Astrocyte of the cerebellum (primary cell): ENCODE data around the gene IFI6.

Experiments
- DNase-seq: peaks from one replicate; pipeline ENCODE4 v3.0.0-alpha.2; 2011; ENCODE audit warnings: low read depth
- H3K4me3 ChIP-seq: 2 replicates; pipeline ENCODE4 v1.5.1; 2011; ENCODE audit warnings: mild to moderate bottlenecking, low read depth, low read length, moderate library complexity
- in situ Hi-C: cut with HindIII; loops from 2 replicates; pipeline ENCODE4 v1.10.0; 2017; ENCODE audit warnings: low sequenced_read_pairs
- TF ChIP-seq, protein P1 (sequence below): IDR thresholded peaks from 2 replicates; pipeline ENCODE4 v1.5.1; 2012; ENCODE audit warnings: low read length, low read depth, moderate library complexity, mild to moderate bottlenecking; ENCODE audit errors: missing control alignments

Gene IFI6

DNA sequence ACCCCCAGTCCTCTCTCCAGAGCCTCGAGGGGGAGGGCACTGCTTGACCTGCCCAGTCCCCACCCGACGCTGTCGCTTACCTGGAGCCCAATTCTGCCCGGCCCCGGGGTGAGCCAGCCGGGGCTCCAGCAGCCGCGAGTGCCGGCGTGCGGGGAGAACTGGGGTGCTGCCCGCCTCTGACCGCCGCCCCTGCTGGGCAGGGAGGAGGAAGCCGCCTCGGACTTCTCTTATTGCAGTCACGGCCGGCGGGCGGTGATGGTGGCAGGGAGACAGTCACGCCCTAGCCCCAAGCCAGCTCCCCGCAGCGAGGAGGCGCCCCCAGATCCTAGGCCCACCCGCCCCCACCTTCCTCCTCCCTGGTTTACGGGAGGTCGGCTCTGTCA is 37.0 kb downstream of the IFI6 start, which contains the start of gene FGR:
TSS of gene FGR (minus strand) at position 201 of the 383 bp plus-strand sequence. CDS start 11,269 bp downstream, outside the sequence.
- in situ Hi-C loops, result no loop called here
- TF ChIP-seq, protein P1, sequence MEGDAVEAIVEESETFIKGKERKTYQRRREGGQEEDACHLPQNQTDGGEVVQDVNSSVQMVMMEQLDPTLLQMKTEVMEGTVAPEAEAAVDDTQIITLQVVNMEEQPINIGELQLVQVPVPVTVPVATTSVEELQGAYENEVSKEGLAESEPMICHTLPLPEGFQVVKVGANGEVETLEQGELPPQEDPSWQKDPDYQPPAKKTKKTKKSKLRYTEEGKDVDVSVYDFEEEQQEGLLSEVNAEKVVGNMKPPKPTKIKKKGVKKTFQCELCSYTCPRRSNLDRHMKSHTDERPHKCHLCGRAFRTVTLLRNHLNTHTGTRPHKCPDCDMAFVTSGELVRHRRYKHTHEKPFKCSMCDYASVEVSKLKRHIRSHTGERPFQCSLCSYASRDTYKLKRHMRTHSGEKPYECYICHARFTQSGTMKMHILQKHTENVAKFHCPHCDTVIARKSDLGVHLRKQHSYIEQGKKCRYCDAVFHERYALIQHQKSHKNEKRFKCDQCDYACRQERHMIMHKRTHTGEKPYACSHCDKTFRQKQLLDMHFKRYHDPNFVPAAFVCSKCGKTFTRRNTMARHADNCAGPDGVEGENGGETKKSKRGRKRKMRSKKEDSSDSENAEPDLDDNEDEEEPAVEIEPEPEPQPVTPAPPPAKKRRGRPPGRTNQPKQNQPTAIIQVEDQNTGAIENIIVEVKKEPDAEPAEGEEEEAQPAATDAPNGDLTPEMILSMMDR, result no peak
- no peak for DNase-seq
- peak within 1 kb of the TSS; percentile 31 for H3K4me3 ChIP-seq

DNA sequence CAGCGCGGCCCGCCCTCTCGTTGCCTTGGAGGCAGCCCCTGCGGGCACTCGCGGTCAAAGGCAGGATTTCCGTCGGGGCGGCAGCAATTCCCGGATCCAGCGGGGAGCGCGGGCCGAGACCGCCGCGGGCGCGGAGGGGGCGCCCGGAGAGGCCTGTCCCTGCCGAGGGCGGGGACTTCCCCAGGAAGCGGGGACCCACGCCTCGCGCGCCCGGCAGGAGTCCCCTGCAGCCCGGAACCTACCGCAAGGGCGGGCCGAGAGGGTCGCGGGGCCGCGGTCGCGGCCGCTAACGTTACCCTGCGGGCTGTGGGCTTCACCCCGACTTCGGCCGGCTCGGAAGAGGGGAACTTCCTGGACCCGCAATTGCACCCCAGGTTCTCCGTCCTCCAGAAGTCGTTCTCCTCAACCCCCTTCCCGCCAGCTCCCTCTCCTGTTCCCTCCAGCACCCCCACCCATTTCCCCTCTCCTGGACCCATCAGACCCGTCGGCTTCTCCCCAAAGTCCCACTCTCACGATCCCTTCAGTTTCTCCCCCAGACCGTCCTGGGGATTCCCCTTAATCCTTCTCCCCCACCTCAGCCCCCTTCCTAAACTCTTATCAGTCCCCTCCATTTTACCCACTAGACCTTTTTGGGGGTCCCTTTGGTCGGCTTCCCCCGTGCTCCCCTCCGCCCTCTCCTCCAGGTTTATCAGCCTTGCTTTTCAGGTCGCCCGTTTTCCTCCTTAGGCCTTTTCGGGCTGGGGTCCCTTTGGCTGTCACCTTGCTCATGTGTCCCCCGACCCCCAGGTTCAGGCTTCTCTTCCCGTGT is 37.6 kb downstream of the IFI6 start:
- in situ Hi-C loops, result no loop called here
- DNase-seq, result no peak
- TF ChIP-seq, protein P1, result no peak
- H3K4me3 ChIP-seq, result peak overlapping the region; percentile 31

DNA sequence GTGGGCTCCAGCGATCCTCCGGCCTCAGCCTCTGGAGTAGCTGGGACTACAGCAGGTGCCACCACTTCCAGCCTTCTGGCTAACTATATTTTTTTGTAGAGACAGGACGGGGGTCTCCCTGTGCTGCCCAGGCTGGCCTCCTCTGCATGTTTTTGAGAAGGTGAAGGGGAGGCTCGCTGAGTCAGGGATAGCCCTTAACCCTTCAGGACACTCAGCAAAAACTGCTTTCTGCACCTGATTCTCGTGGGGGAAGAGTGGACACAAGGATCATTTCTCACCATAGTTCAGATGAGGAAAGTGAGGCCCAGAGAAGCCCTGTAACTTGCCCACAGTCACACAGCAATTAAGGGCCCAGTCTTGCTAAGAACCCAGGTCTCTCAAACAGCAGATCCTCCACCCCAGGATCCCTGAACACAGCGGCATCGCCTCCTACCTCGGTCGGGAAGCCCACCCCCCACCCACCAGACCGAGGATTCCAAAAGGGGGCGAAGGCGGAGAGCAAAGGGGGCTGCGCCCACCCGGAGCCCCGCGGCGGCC is 38.3 kb downstream of the IFI6 start:
- DNase-seq, result no peak
- H3K4me3 ChIP-seq, result peak overlapping the region; percentile 31
- TF ChIP-seq, protein P1, result no peak
- in situ Hi-C loops, result no loop called here

DNA sequence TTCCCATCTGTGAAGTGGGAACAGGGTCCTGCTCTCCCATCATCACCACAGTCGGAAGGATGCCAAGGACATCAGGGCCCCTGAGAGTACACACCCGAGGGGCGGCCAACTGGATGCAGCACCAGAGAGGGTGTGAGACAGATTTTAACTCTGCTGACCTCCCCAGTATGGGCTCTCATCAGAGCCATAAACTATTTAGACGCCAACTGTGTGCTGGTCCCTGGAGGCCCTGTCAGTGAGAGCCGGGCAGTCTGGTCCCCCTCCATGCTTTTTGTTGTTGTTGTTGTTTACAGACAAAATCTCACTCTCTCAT is 38.7 kb downstream of the IFI6 start:
- DNase-seq, result no peak
- H3K4me3 ChIP-seq, result no peak overlapping the region
- in situ Hi-C loops, result no loop called here
- TF ChIP-seq, protein P1, result no peak

DNA sequence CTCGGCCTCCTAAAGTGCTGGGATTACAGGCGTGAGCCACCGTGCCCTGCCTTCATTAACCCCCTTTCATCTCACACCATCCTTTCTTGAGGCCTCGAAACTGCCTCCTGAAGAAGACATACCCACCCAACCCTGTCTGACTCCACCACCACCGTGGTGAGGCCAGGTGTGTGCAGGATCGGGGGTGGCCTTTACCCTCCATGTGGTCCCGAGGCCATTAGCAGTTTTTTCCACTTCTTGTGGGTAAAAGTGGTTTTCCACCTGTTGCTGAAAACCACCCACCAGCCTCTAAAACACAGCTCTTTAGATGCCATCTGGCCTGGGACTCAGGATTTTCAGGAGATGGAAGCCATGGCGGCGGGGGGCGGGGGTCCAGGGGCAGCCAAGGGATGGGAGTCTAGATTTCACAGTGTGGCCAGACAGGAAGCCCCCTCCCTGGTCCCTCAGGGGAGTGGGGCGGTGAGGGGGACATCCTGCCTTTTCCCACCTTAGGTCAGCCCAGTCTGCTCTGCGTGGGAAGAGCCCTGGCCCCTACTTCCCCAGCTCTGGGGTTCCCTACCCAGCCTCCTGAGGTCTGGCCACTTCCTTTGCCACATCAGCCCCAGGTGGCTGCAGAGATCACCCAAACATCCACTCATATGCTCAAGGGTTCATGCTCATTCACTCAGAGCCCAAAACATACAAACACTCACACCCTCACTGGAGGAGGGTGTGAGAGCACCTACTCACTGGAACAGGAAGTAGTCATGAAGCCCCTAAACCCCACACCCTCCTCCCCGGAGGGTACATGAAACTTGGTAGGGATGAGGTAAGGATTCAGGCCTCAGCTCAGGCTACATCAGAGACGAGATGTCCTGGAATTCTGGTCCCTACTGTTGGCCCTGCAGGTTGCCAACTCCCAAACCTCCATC is 39.4 kb downstream of the IFI6 start:
- in situ Hi-C loops, result no loop called here
- TF ChIP-seq, protein P1, result no peak

DNA sequence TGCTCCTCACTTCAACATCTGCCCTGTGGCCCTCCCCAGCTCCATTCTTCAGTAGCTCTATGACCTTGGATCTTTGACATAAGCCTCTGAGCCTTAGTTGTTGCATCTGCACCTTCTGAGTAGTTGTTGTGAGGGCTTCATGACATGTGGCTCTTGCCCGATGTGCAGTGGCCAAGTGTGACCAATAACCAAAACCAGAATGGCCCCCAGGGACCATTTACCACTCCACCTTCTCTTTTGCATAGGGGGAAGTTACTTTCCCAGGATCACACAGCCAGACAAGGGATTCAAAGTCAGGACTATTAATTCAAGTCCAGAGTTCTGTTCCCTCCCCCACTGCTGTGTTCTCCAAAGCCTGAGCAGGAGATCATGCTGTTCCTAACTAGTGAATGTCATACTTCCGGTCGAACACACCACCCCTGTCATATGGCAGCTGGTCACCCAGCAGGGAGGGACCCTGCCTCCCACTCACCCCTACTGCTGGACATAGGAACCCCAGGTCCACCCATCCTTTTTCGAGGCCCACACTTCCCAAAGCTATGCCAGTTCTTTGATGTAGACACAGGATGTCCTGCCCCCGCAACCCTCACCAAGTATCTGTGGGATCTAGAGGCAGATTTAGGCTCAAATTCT is 41.0 kb downstream of the IFI6 start:
- TF ChIP-seq, protein P1, result no peak
- H3K4me3 ChIP-seq, result no peak overlapping the region
- no peak for DNase-seq
- in situ Hi-C loops, result no loop called here

More for the DNA sequence above, 39.4 kb downstream of the IFI6 start:
- no peak overlapping the region for H3K4me3 ChIP-seq
- DNase-seq, result no peak
